ENCODE measurements around the gene MYO1F. TPM values are rescaled to one million over a fixed set of nuclear protein-coding genes. Genes with fewer than 3 reads are reported as not detected.
A peak's percentile ranks its signal among the peaks of the same experiment; 100 is the strongest.

Gene MYO1F
- total RNA-seq, 1 experiment from 2014 or later = 0.16 TPM

GRCh38 chr19:8481616-8482015 lies 95.6 kb downstream of the MYO1F start:
- POLR2A ChIA-PET = interaction anchor here (0.8 kb wide), 1 partner anchor 28 kb away, joined by 4 read pairs; no protein-coding TSS in a partner anchor
- TF ChIP-seq CTCF (IDR thresholded peaks at IDR 0.05; ENCODE audit: unreplicated experiment) = no peak
- peaks cover 90% of the 10 kb centered on the region for H3K36me3 Mint-ChIP-seq (ENCODE audit: insufficient read depth, unreplicated experiment)
- no peaks in the 10 kb centered on the region for H3K27me3 Mint-ChIP-seq (ENCODE audit: insufficient read depth, unreplicated experiment)
- DNase-seq (ENCODE audit: unreplicated experiment) = no peak
- H3K4me1 Mint-ChIP-seq (ENCODE audit: insufficient read depth, unreplicated experiment) = peaks cover 26% of the 10 kb centered on the region
- CTCF ChIA-PET = no interaction called here
- no TSS peak for BruUV-seq (replicated peaks)
- intact Hi-C loops (cut with micrococcal nuclease) = no loop called here
- H3K4me3 Mint-ChIP-seq (ENCODE audit: unreplicated experiment) = no peak overlapping the region
- no peak overlapping the region for H3K27ac Mint-ChIP-seq (ENCODE audit: low read depth, unreplicated experiment)
- no peaks in the 10 kb centered on the region for H3K9me3 Mint-ChIP-seq (ENCODE audit: unreplicated experiment)

- peaks cover 26% of the 10 kb centered on the region for H3K4me1 Mint-ChIP-seq (ENCODE audit: insufficient read depth, unreplicated experiment)
- DNase-seq (ENCODE audit: unreplicated experiment) = no peak
- no peaks in the 10 kb centered on the region for H3K27me3 Mint-ChIP-seq (ENCODE audit: insufficient read depth, unreplicated experiment)
- H3K4me3 Mint-ChIP-seq (ENCODE audit: unreplicated experiment) = no peak overlapping the region
- POLR2A ChIA-PET = no interaction called here
- intact Hi-C loops (cut with micrococcal nuclease) = no loop called here
- no peaks in the 10 kb centered on the region for H3K9me3 Mint-ChIP-seq (ENCODE audit: unreplicated experiment)
- peak overlapping the region; percentile 46 for H3K27ac Mint-ChIP-seq (ENCODE audit: low read depth, unreplicated experiment)
- TF ChIP-seq CTCF (IDR thresholded peaks at IDR 0.05; ENCODE audit: unreplicated experiment) = no peak
- CTCF ChIA-PET = interaction anchor here (0.6 kb wide), 1 partner anchor 315 kb away, joined by 3 read pairs; no protein-coding TSS in a partner anchor
- BruUV-seq (replicated peaks) = no TSS peak
- H3K36me3 Mint-ChIP-seq (ENCODE audit: insufficient read depth, unreplicated experiment) = peaks cover 90% of the 10 kb centered on the region
These were observed 96.0 kb downstream of the MYO1F start for GRCh38 chr19:8481201-8481600.

- Mint-ChIP-seq H3K4me1 (ENCODE audit: insufficient read depth, unreplicated experiment) (peaks cover 26% of the 10 kb centered on the region), H3K27ac (ENCODE audit: low read depth, unreplicated experiment) (no peak overlapping the region), H3K9me3 (ENCODE audit: unreplicated experiment) (no peaks in the 10 kb centered on the region), H3K36me3 (ENCODE audit: insufficient read depth, unreplicated experiment) (peaks cover 90% of the 10 kb centered on the region), H3K27me3 (ENCODE audit: insufficient read depth, unreplicated experiment) (no peaks in the 10 kb centered on the region), H3K4me3 (ENCODE audit: unreplicated experiment) (no peak overlapping the region)
- CTCF ChIA-PET = no interaction called here
- no peak for TF ChIP-seq CTCF (IDR thresholded peaks at IDR 0.05; ENCODE audit: unreplicated experiment)
- no TSS peak for BruUV-seq (replicated peaks)
- intact Hi-C loops (cut with micrococcal nuclease) = no loop called here
- no peak for DNase-seq (ENCODE audit: unreplicated experiment)
- POLR2A ChIA-PET = interaction anchor here (1.0 to 1.2 kb wide), 2 partner anchors 34 to 69 kb away, joined by 3 to 4 read pairs; partner anchors contain the start of gene HNRNPM
These were observed 98.6 kb downstream of the MYO1F start for GRCh38 chr19:8478598-8478997.

GRCh38 chr19:8477889-8478288 lies 99.4 kb downstream of the MYO1F start:
- CTCF ChIA-PET = no interaction called here

More at GRCh38 chr19:8477889-8478288, 99.4 kb downstream of the MYO1F start:
- DNase-seq (ENCODE audit: unreplicated experiment) = no peak
- TF ChIP-seq CTCF (IDR thresholded peaks at IDR 0.05; ENCODE audit: unreplicated experiment) = no peak
- no peak overlapping the region for H3K27ac Mint-ChIP-seq (ENCODE audit: low read depth, unreplicated experiment)
- POLR2A ChIA-PET = no interaction called here
- no peaks in the 10 kb centered on the region for H3K27me3 Mint-ChIP-seq (ENCODE audit: insufficient read depth, unreplicated experiment)
- H3K4me3 Mint-ChIP-seq (ENCODE audit: unreplicated experiment) = no peak overlapping the region
- BruUV-seq (replicated peaks) = no TSS peak
- peaks cover 90% of the 10 kb centered on the region for H3K36me3 Mint-ChIP-seq (ENCODE audit: insufficient read depth, unreplicated experiment)
- intact Hi-C loops (cut with micrococcal nuclease) = no loop called here
- H3K9me3 Mint-ChIP-seq (ENCODE audit: unreplicated experiment) = no peaks in the 10 kb centered on the region
- peaks cover 24% of the 10 kb centered on the region for H3K4me1 Mint-ChIP-seq (ENCODE audit: insufficient read depth, unreplicated experiment)

Measured in MCF 10A (cell line).